OCI-LY3 (cell line): ENCODE data around the gene ANGEL1.

Experiments used
- EZH2phosphoT487 ChIP-seq: fragments of 200-600 bp; shearing (Covaris generic); IDR thresholded peaks from 2 replicates; pipeline ENCODE4 v1.6.1; 2018; ENCODE audit warnings: antibody characterized with exemption, mixed run types, low read depth
- TF ChIP-seq, protein P1 (sequence below): fragments of 200-600, 300-600 bp; sonication (generic); IDR thresholded peaks from 2 replicates; pipeline ENCODE4 v1.5.1; 2014; ENCODE audit warnings: antibody characterized with exemption, low read length, low read depth

- TF ChIP-seq, protein P1, sequence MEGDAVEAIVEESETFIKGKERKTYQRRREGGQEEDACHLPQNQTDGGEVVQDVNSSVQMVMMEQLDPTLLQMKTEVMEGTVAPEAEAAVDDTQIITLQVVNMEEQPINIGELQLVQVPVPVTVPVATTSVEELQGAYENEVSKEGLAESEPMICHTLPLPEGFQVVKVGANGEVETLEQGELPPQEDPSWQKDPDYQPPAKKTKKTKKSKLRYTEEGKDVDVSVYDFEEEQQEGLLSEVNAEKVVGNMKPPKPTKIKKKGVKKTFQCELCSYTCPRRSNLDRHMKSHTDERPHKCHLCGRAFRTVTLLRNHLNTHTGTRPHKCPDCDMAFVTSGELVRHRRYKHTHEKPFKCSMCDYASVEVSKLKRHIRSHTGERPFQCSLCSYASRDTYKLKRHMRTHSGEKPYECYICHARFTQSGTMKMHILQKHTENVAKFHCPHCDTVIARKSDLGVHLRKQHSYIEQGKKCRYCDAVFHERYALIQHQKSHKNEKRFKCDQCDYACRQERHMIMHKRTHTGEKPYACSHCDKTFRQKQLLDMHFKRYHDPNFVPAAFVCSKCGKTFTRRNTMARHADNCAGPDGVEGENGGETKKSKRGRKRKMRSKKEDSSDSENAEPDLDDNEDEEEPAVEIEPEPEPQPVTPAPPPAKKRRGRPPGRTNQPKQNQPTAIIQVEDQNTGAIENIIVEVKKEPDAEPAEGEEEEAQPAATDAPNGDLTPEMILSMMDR, result no peak
- no peak for TF ChIP-seq EZH2phosphoT487
These were observed 40.1 kb downstream of the ANGEL1 start for GRCh38 chr14:76772300-76773187.
